ENCODE data around the gene RUBCNL.
"Not testable (repeated sequence)": the region's sequence is repeated elsewhere in the genome, so short reads cannot be mapped to it uniquely, and the experiment has no call there.

The RUBCNL gene, protein sequence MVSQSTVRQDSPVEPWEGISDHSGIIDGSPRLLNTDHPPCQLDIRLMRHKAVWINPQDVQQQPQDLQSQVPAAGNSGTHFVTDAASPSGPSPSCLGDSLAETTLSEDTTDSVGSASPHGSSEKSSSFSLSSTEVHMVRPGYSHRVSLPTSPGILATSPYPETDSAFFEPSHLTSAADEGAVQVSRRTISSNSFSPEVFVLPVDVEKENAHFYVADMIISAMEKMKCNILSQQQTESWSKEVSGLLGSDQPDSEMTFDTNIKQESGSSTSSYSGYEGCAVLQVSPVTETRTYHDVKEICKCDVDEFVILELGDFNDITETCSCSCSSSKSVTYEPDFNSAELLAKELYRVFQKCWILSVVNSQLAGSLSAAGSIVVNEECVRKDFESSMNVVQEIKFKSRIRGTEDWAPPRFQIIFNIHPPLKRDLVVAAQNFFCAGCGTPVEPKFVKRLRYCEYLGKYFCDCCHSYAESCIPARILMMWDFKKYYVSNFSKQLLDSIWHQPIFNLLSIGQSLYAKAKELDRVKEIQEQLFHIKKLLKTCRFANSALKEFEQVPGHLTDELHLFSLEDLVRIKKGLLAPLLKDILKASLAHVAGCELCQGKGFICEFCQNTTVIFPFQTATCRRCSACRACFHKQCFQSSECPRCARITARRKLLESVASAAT

DNA sequence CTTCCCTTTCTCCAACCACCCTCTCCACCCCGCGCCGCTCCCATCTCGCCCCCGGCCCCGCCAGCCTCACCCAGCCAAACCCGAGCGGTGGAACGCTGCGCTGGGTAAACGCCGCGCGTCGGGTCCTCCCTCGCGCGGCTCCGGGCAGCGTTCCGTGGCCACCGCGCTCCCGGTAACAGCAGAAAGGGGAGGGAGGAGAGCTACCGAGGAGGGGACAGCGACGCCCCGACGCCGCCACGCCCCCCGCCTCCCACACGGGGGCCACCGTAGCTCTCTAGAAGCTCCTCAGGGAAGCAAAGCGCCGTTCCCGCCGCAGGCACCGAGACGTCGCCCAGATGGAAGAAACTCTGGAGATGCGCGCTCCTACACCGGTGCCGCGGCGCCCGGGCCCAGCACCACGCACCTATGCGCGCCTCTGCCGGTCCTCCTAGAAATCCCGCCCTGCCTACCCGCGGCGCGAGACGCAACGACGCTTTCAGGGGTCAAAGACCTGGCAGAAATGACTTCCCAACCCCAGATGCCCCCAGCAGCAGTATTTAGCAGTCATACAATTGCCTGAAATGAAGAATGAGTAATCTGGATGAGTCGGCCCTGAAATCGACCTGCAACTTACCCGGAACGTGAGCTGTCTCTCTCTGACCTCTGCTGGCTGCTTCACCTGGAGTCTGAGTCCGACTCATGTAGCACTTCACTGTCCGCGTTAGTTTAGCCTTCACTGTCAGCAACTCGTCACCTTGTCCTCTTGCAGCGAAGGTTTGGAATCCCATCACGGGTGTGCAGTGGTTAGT is at the start of gene RUBCNL:
RUBCNL (minus strand) TSS at position 189 of the 788 bp plus-strand sequence. CDS start 14,777 bp downstream, outside the sequence.
- peak; percentile 70 for DNase-seq (ENCODE audit: insufficient read length, low spot score)
- TF ChIP-seq, protein P1, sequence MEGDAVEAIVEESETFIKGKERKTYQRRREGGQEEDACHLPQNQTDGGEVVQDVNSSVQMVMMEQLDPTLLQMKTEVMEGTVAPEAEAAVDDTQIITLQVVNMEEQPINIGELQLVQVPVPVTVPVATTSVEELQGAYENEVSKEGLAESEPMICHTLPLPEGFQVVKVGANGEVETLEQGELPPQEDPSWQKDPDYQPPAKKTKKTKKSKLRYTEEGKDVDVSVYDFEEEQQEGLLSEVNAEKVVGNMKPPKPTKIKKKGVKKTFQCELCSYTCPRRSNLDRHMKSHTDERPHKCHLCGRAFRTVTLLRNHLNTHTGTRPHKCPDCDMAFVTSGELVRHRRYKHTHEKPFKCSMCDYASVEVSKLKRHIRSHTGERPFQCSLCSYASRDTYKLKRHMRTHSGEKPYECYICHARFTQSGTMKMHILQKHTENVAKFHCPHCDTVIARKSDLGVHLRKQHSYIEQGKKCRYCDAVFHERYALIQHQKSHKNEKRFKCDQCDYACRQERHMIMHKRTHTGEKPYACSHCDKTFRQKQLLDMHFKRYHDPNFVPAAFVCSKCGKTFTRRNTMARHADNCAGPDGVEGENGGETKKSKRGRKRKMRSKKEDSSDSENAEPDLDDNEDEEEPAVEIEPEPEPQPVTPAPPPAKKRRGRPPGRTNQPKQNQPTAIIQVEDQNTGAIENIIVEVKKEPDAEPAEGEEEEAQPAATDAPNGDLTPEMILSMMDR (IDR thresholded peaks at IDR 0.05; ENCODE audit: insufficient read depth, missing control alignments): no peak
- no peak for FAIRE-seq

GRCh38 chr13:46429558-46429957 is 42.5 kb upstream of the RUBCNL start:
- DNase-seq (ENCODE audit: insufficient read length, low spot score): not testable (repeated sequence)
- peak; percentile 44 for FAIRE-seq

GRCh38 chr13:46405457-46405856 is 18.4 kb upstream of the RUBCNL start:
- no peak for FAIRE-seq
- TF ChIP-seq, protein P1 (IDR thresholded peaks at IDR 0.05; ENCODE audit: insufficient read depth, missing control alignments): no peak
- no peak for DNase-seq (ENCODE audit: insufficient read length, low spot score)

- DNase-seq (ENCODE audit: insufficient read length, low spot score) (no peak), FAIRE-seq (no peak)
- TF ChIP-seq, protein P1 (IDR thresholded peaks at IDR 0.05; ENCODE audit: insufficient read depth, missing control alignments): no peak
Measured at GRCh38 chr13:46404733-46405100, 17.7 kb upstream of the RUBCNL start.

GRCh38 chr13:46403851-46404732 is 17.0 kb upstream of the RUBCNL start:
- no peak for DNase-seq (ENCODE audit: insufficient read length, low spot score)
- TF ChIP-seq, protein P1 (IDR thresholded peaks at IDR 0.05; ENCODE audit: insufficient read depth, missing control alignments): no peak
- no peak for FAIRE-seq

GRCh38 chr13:46402178-46402577 is 15.1 kb upstream of the RUBCNL start:
- DNase-seq (ENCODE audit: insufficient read length, low spot score) (no peak), FAIRE-seq (no peak)
- TF ChIP-seq, protein P1 (IDR thresholded peaks at IDR 0.05; ENCODE audit: insufficient read depth, missing control alignments): no peak

- FAIRE-seq: no peak
- TF ChIP-seq, protein P1 (IDR thresholded peaks at IDR 0.05; ENCODE audit: insufficient read depth, missing control alignments): no peak
- DNase-seq (ENCODE audit: insufficient read length, low spot score): no peak
Measured at GRCh38 chr13:46401432-46401831, 14.4 kb upstream of the RUBCNL start.

Measured in D721Med (cell line).